Frontal cortex (tissue), 4 donors: ENCODE measurements around the gene ADAMTS17. TPM values are rescaled to one million over a fixed set of nuclear protein-coding genes. Genes with fewer than 3 reads are reported as not detected.

ENCODE experiments used
- DNase-seq, 2 donors: peaks; one replicate each; pipeline ENCODE4 v3.0.0; 2012; ENCODE audit warnings: low spot score in 2 of 2
- FAIRE-seq: peaks from 2 replicates; lab custom pipeline; 2012; peaks lifted over from hg19 to GRCh38; lab: Jason Lieb, UNC
- total RNA-seq: library from RNA; depleted of rRNA; stranded (reverse); fragments of >200 nt; gene quantifications from one replicate; pipeline ENCODE4 v1.2.3, GENCODE V29; 2014
- donor health status: control.
- donor health status: control.
- donor health status: control.

ADAMTS17 gene
- total RNA-seq, 1 donor from 2014 or later: 9.4 TPM

DNA sequence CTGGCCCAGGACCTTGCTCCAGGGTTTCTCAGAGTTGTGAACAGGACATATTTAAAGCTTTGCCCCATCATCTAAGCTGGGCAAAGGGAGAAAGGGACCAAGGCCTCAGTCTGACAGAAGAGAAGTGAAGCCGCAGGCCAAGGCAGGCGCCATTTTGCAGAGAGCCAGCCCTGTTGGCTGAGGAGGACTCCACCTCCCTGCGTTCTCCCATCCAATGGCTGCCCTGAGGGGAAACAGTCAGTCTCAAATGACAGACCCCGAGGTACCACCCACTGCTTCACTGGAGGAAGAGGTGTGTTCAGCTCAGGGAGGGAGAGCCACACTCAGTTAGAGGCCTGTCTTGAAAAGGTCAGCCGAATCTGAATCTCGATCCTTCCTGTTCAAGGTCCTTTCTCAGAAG lies 86.1 kb downstream of the ADAMTS17 start:
- DNase-seq (no peak), FAIRE-seq (no peak)

DNA sequence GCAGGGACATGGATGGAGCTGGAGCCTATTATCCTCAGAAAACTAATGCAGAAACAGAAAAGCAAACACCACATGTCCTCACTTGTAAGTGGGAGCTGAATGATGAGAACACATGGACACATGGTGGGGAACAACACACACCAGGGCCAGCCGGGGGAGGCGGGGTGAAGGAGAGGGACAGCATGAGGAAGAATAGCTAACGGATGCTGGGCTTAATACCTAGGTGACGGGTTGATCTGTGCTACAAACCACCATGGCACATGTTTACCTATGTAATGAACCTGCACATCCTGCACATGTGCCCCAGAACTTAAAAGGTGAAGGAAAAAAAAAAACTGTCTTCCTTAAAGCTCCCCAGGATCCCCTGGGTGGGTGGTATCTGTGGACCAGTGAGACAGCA lies 87.1 kb downstream of the ADAMTS17 start:
- FAIRE-seq (no peak), DNase-seq (no peak)

DNA sequence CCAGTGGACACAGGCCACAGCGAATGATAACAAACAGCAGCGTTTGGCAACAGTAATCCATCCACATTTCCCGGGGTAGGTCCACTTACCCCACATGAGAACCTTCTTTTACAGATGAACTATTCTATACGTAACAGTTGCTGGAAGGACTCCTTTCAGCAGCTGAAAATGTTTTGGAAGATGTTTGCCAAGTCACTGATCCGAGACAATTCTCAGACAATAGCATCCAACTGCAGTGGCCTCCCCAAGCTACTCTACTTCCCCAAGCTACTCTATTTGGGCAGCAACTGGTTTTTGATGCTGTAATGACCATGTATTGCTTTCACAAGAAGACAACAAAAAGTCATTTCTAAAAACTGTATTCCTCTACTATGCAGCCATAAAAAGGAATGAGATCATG lies 87.5 kb downstream of the ADAMTS17 start:
- FAIRE-seq (no peak), DNase-seq (no peak)

DNA sequence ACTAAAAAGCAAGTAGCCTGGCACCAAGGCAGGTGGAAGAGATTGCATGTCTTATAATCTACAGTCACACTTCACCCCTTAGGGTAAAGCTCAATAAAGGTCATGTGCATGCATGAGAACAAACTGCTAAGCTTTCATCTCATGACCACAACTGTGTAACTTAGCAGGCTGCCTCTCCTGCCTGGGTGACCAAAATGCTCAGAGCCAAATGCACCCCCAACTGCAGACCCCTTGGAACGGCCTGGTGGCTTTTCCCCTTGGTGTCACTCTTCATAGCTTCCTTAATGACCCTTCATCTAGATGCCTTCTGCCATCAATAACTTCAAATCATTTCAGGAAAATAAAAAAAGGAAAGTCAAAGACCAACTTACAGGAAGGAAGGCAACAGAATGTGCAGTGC lies 88.1 kb downstream of the ADAMTS17 start:
- DNase-seq (no peak), FAIRE-seq (no peak)

DNA sequence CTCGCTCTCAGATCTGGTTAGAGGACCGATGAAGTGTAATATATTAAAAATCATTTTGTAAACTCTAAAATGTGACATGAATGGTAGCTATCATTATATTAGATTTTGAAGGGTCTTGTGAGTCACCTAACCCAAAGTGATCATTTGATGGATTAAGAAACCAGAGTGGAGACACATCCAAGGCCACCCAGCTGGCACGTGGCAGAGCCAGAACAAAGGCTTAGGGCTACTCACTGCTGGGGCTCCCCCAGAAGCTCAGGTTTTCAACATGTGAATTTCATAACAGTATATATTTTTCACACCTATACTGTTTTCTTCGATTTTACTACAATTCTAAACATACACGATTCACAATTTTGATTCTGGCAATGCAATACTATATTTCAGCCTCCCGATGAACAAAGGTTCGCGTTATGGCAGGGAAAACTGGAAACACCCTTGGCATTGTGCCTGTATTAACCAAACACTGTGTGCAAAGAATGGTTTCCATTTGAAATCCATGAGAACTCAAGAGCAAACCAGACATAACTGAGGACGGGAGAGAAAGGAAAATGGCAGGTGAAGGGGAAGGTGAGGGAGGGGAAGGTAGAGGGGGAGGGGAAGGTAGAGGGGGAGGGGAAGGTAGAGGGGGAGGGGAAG lies 88.9 kb downstream of the ADAMTS17 start:
- no peak for DNase-seq
- no peak for FAIRE-seq

DNA sequence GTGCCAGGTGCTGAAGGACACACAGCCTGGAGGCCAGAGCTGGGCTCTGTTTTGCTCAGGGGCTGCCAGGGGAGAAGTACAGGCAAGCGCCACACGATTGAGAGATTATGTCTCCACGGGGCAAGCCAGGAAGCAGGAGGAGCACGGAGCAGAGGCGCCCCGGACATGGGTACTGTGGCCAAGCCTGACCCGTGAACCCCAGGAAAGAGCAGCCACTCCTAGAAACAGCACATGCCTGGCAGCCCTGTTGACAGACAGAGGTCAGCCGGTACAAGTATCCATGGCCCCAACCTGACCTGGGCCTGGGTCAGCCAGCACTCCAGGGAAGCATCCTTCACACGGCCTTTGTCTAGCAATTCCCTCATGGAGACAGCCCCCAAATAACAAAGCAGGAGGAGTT lies 89.4 kb downstream of the ADAMTS17 start:
- DNase-seq: no peak
- no peak for FAIRE-seq

DNA sequence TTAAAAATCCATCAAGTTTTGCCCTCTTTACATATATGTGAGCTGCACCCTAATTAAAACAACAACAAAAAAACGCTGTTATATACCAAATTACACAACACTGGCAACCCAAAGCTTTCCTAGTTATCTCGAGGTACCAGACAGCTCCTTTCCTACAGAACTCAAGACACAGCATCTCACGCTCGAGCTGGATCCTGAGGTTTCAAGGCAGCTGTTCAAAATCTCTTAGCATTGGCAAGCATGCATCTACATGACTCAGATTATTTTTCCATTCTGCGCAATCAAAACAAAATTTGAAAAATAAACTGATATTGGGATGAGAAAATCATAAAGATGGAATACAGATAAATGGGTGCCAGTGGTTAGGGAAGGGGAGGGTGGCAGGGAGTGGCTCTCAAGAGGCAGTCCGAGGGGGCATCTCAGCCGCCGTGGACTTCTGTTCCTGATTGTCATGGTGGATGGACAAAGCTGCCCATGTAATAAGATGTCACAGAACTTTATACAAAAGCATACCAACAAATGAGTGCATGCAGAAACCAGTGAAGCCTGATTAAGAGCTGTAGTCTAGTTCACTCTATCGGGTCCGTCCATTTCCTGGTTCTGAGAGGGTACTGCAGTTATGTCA lies 91.5 kb downstream of the ADAMTS17 start:
- DNase-seq (no peak), FAIRE-seq (no peak)

DNA sequence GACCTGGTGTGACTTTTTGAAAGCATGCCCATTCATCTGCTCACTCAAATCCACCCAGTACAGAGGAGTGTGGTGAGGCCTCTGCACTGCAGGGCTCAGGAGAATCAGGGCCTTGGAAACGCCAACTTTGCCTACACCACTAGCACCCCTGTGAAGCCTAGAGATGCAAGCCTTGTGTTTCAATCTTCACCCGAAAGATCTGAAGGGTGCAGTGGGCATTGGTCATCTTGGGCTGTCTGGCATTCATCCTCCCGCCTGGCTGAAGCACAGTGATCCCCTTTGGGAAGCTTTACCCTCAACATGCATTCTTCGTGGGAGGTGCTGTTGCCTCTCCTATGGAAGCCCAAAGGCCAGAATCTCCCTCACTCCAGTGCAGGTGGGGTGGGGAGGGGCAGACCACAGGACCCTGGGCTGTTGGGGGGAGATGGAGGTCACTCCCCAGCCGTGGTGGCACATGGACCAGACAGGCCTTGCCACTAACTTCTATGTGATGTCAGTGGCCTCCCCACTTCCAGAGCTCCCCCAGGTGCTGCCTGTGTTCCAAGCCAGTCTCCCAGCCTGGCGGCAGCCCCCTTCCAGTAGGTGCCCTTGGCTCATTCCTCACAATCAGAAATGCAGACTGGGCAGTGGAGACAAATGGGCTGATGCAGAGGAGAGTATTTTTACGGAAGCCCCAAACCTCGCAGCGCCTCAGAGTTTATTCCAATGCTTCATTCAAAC lies 92.5 kb downstream of the ADAMTS17 start:
- FAIRE-seq (no peak), DNase-seq (no peak)

DNA sequence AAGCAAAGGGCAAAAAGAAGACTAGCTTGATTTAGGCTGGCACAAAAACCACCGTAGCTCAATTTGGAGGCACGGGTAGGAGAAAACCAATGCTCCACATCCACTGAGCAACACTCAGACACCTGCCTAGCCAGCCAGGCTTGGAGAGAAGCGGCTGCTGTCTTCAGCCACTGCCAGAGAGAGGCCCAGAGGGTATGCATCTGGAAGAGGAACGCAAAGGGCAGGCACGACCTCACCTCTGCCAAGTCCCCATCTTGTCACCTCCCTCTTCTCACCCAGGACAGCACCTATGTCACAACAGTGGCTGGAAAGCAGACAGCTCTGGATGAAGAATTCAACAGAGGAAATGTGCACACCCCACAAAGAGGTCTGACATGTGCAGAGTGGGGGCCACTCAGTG lies 93.5 kb downstream of the ADAMTS17 start:
- DNase-seq (no peak), FAIRE-seq (no peak)

DNA sequence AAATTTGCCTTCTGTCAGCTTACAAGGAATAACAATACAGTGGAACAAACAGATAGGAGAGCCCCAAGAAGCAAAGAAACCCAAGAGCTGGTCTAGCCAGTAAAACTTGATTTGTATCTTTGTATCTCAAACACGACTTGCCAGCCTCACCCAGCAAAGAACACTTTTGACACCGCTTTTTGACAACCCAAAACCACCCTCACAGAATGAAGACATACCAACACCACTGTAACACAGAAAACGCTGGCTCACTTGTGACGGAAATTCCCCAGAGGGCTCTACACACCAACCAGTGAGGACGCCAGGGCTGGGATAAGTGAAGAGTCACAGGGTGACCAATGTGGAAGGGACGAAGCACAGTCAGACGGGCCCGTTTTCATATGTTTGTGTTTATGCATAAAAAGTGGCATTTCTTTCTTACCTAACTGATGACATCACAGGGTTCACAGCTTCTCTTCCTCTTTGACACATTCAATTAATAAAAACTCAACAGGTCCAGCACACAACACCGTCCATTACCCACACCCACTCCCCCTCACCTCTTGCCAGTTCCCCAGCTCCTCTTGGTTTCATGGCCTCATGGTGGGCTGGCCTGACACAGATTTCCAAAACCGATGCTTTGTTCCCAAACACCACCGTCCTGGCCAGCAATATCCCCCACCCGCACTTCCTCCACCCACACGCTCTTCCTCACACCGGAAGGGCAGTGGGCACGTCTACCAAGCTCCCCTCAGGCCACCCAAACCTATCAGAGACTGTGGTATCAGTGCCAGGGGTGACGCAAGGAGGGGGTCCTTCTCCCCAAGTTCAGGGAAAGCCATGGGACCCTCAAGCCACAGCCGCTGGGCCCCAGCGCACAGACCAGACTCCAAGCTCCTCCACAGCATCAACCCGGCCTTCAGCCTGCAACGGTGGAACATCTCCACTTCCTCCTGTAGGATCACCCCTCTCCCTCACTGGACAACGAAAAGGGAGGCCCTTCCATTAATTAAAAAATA lies 94.2 kb downstream of the ADAMTS17 start:
- DNase-seq: no peak
- FAIRE-seq: no peak

DNA sequence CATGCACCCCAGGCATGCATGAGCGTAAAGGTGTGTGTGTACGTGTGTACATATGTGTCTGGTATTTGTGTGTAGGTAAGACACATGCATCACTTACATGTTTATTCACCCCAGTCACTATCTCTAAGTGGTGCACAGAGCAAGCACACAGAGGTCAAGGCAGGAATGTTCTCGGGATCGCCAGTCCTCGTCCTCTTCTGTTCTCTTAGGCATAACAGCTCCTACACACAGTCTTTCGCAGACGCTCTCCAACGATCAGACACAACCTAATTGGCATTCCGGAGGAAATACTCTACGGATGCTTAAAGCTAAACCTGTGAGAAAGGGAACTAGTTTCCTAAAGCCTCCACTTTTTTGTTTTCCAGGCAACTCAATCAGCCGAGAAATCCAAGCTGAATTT lies 95.9 kb downstream of the ADAMTS17 start:
- no peak for FAIRE-seq
- DNase-seq: no peak

DNA sequence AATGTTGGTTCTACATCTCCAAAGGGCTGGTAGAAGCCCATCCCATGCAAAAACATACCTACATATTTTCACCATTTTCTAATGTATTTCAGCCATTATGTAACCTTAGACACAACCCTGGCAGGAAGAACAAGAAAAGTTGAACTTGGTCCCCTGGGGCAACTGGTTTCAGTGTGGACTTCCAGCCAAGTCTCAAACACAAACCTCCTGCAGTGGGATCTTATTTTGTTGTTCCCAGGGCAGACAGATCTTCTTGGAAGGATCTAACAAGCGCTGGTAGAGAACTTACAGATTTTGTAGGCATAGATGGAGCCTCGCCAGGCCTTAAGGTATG lies 96.3 kb downstream of the ADAMTS17 start:
- FAIRE-seq (no peak), DNase-seq (no peak)

DNA sequence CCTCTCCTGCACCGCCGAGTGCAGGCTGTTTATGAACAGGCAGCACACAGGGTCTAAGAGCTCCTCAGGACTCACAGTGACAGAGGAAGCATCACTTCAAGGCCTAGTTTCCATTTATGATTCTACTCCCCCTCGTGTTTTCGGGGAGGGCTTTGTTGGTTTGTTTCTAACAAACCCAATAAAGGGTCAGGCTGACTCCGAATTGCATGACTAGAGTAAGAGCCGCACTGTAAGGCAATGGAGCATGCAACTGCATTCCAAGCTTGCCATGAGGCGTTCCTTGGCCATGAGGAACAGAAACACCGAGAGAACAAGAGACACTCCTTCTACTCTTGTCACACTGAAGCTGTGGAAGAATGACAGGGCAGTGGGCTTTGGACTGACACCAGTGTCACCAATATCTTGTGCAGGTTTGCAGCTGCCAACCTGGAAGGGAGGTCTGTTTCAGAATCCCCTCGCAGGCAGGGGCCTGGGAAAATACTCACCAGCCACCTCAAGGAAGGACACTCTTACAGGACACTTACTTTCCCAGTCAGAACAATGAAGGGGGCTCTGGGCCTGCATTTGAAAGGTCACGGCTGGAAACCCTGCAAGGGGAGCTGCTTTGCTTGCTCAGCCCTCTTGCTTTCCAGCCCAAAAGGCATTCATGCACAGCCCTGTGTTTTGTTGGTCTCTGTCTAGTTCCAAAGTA lies 96.8 kb downstream of the ADAMTS17 start:
- FAIRE-seq: no peak

DNA sequence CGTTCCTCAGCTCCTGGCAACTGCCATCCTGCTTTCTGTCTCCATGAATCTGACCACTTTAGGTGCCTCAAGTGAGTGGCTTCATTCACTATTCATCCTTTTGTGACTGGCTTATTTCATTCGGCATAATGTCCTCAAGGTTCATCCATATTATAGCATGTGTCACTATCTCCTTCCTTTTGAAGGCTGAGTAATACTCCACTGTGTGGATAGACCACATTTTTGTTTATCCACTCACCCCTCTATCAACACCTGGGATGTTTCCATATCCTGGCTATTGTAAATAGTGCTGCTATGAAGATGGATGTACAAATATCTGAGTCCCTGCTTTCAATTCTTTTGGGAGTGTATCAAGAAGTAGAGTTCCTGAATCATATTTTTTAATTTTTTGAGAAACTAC lies 98.8 kb downstream of the ADAMTS17 start:
- no peak for DNase-seq
- no peak for FAIRE-seq

More for the DNA sequence above, 96.8 kb downstream of the ADAMTS17 start:
- DNase-seq: no peak

DNA sequence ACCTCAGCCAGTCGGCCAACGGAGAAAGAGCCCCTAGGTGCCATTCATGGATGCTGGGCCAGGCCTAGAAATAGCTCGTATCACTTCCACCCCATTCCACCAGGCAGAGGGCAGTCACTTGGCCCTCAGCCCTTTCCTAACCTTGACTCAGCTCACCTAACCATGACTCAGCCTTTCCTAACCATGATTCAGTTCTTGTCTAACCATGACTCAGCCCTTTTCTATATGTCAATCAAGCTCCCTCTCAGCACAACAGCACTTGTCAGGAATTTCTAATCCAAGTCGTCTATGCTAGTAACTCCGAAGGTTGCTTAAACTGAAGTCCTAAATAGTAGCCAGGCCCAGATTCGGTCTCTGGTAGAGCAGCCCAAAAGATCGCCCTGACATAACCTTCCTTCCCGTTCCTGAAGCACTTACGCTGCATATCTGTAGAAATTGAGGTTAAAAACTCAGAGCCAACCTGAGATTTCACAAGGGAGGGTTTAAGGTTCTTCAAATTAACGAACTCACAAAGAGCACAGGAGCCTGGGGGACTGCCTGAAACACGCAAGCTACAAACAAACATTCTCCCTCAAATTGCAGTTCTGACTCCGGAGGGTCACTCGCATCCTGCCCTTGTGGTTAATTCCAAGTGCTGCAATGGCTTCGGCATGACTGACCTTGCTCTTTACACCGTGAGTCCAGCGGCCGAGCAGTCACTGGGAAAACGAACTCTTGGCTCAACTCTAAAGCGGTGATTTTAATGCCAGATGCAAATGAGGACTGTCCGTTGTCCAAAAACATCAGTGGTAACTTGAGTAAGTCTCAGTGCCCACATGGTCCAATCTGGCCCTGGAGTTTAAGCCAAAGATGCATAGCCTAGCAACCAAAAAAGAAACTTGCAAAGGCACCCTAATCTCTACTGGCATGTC lies 99.9 kb downstream of the ADAMTS17 start:
- DNase-seq (peak in 1 of 2 donors; percentile 40), FAIRE-seq (no peak)

DNA sequence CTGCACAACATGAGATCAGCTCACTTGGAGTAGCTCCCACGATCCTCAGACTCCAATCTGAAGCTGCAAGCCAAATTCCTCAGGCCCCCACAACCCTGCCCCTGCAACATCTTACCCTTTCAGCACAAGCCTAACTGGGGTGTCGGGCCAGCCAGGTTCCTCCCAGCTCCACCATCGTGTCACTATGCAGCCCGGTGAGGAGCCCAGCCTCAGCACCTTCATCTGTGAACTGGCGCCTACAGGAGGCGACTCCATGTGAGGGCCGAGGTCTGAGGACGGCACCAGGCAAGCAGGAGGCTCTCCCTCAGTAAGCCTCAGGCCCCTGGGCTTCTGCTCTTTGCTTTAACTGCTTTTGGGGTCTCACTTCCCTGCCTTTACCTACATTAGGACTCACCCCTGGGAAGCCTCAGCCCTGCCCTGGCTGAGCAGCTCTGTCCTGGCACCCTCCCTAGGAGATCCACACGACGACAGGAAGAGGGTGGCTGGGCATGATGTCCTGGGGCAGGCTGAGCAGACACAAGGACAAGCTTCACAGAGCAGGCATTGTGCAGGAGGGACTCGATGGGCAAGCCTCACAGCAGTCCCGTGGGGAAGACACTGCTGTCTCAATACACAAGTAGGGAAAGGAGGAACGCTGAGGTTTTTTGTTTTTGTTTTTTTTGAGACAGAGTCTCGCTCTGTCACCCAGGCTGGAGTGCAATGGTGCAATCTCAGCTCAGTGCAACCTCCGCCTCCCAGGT lies 104.6 kb downstream of the ADAMTS17 start:
- FAIRE-seq (no peak), DNase-seq (no peak)

DNA sequence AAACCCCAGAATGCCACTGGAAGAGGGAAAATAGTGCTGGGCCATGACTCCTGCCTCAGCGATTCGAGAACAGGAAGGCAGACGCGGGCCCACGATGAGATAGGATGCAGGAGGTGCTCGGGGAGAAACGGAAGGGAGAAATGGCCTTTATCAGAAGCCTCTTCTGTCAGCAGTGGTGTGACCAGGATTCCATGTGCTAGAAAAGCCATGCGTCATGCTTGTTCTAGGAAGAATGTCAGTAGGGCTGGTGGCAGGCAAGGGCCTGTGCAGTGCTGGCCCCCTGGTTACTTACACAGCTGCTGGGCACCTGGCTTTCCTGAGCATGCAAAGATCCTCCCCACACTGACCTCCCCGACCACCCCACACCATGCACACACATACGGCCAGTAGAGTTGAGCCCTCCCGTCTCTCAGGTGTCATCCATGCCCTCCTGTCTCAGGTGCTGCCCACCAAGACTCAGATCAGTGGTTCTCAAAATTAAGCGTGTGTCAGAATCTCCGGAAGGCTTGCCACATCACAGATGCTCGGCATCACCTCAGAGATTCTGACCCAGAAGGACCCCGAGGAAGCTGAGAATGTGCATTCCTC lies 106.7 kb downstream of the ADAMTS17 start:
- FAIRE-seq: no peak
- DNase-seq: no peak
